ENCODE results near the gene ZNF48. TPM values are rescaled to one million over a fixed set of nuclear protein-coding genes. Genes with fewer than 3 reads are reported as not detected.
"Not testable (repeated sequence)": the region's sequence is repeated elsewhere in the genome, so short reads cannot be mapped to it uniquely, and the experiment has no call there.

The ZNF48 gene
- total RNA-seq, 1 experiment from 2014 or later: 10.6 TPM

- peak; percentile 96 for DNase-seq (ENCODE audit: low read depth)
These were observed 16.7 kb upstream of the ZNF48 start for GRCh38 chr16:30378236-30379157.

GRCh38 chr16:30379158-30379783 is 15.9 kb upstream of the ZNF48 start:
- DNase-seq (ENCODE audit: low read depth): no peak

- DNase-seq (ENCODE audit: low read depth): no peak
These were observed 15.0 kb upstream of the ZNF48 start for GRCh38 chr16:30380072-30380802.

GRCh38 chr16:30380803-30381208 is 14.4 kb upstream of the ZNF48 start:
- DNase-seq (ENCODE audit: low read depth): no peak

GRCh38 chr16:30381291-30382041 is 13.8 kb upstream of the ZNF48 start:
- no peak for DNase-seq (ENCODE audit: low read depth)

GRCh38 chr16:30382111-30382881 is 12.9 kb upstream of the ZNF48 start, which contains the start of gene SEPTIN1:
TSS of gene SEPTIN1 (minus strand) at chr16:30382561. CDS start at chr16:30382542, 19 bp downstream.
- no peak for DNase-seq (ENCODE audit: low read depth)

GRCh38 chr16:30383521-30383920 is 11.7 kb upstream of the ZNF48 start:
- DNase-seq (ENCODE audit: low read depth): no peak

GRCh38 chr16:30394592-30395154 is 547 bp upstream of the ZNF48 start:
- DNase-seq (ENCODE audit: low read depth): peak; percentile 43

GRCh38 chr16:30395992-30396585 is 869 bp downstream of the ZNF48 start:
- no peak for DNase-seq (ENCODE audit: low read depth)

GRCh38 chr16:30396627-30397026 is 1.4 kb downstream of the ZNF48 start:
- DNase-seq (ENCODE audit: low read depth): not testable (repeated sequence)

- DNase-seq (ENCODE audit: low read depth): no peak
These were observed 1.8 kb downstream of the ZNF48 start for GRCh38 chr16:30397056-30397455.

- DNase-seq (ENCODE audit: low read depth): no peak
These were observed 2.8 kb downstream of the ZNF48 start for GRCh38 chr16:30397776-30398660.

- no peak for DNase-seq (ENCODE audit: low read depth)
These were observed 3.6 kb downstream of the ZNF48 start for GRCh38 chr16:30398661-30399434.

GRCh38 chr16:30399435-30400186 is 4.4 kb downstream of the ZNF48 start:
- DNase-seq (ENCODE audit: low read depth): no peak

- no peak for DNase-seq (ENCODE audit: low read depth)
These were observed 6.7 kb downstream of the ZNF48 start for GRCh38 chr16:30401768-30402425.

GRCh38 chr16:30406795-30407101 is 11.5 kb downstream of the ZNF48 start:
- no peak for DNase-seq (ENCODE audit: low read depth)

All from M059J (cell line).